Omental fat pad (tissue), 4 donors: ENCODE results near the gene PPAN. TPM values are rescaled to one million over a fixed set of nuclear protein-coding genes. Genes with fewer than 3 reads are reported as not detected.

ENCODE experiments used
- ATAC-seq: fragments of 150-250 bp; one replicate; pipeline ENCODE4 v1.9.1; 2016; ENCODE audit warnings: mild to moderate bottlenecking, moderate library complexity; ENCODE audit not compliant: low FRiP score
- DNase-seq: peaks from one replicate; pipeline ENCODE4 v3.0.0-alpha.2; 2019; ENCODE audit warnings: low spot score
- total RNA-seq, 4 donors: library from RNA; depleted of rRNA; stranded (reverse); fragments of >200 nt; gene quantifications; one replicate each; pipeline ENCODE4 v1.1.0, GENCODE V29; 2016
- TF ChIP-seq, protein P1 (sequence below), 3 donors: fragments of 450-650 bp; IDR thresholded peaks; one replicate each; pipeline ENCODE4 v1.5.1; 2016 to 2017; ENCODE audit warnings: antibody characterized with exemption in 3 of 3, mild to moderate bottlenecking in 3 of 3, moderate library complexity in 2 of 3

PPAN gene
- total RNA-seq, 4 donors from 2014 or later, result 25.0 to 79.7 (median 32.0) TPM

DNA sequence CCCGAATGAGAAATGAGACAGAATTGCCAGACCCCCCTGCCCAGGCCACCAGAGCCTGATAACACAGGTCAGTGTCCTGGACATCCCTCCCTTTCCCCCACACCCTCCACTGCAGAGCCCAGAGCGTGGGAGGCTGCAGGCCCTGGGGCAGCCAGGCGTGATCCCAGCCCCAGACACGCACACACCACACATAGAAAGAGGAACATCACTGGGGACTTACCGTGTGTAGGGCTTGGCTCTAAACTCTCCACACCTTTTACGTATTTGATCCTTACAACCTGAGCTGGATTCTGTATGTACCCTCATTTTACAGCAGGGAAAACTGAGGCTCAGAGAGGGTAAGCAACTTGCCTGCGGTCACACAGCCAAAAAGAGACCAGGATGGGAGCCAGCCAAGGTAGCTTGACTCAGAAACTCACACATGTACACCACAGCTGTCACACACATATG lies 3.4 kb upstream of the PPAN start:
- DNase-seq (no peak), ATAC-seq (no peak)
- TF ChIP-seq, protein P1, sequence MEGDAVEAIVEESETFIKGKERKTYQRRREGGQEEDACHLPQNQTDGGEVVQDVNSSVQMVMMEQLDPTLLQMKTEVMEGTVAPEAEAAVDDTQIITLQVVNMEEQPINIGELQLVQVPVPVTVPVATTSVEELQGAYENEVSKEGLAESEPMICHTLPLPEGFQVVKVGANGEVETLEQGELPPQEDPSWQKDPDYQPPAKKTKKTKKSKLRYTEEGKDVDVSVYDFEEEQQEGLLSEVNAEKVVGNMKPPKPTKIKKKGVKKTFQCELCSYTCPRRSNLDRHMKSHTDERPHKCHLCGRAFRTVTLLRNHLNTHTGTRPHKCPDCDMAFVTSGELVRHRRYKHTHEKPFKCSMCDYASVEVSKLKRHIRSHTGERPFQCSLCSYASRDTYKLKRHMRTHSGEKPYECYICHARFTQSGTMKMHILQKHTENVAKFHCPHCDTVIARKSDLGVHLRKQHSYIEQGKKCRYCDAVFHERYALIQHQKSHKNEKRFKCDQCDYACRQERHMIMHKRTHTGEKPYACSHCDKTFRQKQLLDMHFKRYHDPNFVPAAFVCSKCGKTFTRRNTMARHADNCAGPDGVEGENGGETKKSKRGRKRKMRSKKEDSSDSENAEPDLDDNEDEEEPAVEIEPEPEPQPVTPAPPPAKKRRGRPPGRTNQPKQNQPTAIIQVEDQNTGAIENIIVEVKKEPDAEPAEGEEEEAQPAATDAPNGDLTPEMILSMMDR (IDR thresholded peaks at IDR 0.05), result no peak

DNA sequence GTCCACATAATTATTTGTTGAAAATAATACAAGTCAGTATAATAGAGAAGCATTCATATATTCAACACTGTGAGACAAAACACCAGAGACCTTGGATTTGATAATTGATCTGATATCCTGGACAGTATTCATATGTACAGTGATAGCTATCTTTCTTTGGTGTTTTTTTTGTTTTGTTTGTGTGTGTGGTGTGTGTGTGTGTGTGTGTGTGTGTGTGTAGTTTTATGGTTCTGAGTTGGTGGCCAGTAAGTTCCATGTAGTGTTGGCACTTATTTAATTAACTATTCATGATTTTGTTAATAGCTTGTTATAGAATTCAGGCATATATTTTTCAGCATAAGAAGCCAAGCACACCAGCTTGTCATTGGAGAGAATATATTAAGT lies 2.0 kb upstream of the PPAN start:
- DNase-seq (no peak), ATAC-seq (no peak)
- TF ChIP-seq, protein P1 (IDR thresholded peaks at IDR 0.05), result no peak

DNA sequence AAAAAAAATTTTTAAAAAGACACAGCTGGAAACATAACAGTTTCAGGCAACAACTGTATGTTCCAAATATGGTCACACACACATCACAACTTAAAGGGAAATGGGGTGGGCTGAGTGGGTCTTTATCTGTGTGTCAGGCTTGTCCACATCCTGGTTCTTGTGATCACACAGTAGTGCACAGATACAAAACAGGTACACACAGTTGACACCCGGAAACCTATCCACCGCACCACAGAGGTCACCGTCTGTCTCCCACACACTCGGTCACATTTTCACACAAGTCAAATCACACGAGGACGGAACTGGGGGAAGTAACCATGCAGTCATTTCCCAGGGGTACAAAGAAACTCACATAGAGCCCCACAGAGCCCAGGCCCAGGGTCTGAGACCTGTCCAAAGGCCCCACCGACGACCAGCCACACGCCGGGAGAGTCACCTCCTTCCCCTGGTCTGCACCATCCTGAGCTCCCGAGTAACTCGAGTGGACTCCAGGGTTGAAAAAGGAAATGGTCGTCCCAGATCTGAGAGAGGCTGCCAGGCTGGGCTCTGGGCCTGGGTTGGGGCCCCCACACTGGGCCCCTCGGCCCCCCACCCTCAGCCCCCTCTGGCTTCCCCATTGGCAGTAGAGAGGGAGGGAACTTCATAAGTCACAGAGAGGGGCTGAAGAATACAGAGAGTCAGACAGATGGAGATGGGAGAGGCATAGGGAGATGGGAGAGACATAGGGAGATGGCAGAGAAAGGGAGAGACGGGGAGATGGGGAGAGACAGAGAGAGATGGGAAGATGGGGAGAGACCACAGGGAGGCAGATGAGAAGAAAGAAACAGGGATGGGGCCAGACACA lies 1.3 kb upstream of the PPAN start:
- ATAC-seq (no peak), DNase-seq (no peak)
- TF ChIP-seq, protein P1 (IDR thresholded peaks at IDR 0.05), result no peak

DNA sequence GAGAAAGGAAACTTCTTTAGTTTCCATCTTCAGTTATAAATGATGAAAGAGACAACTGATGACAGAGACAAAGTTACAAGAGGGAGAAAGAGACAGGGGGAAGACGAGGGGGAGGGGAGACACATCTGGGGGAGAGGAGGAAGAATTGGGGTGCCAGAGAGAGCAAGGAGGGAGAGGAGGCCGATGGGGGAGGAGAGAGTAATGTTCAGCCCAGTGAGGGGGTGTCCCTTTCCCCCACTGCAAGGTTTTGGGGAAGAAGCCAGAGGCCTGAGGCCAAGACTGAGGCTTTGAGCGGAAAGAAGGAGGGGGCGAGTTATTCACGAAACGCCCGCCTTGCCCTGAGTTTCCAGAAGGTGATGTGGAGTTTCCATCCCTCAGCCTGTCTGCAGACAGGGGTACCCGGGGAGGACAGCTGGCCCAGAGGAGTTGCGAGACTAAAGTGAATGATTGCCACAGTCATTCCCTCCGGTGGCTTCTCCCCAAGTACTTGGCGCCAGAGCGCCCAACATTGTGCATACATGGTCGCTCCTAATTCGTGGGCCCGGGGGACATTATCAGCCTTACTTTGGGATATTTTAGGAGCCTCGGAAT lies 558 bp upstream of the PPAN start:
- TF ChIP-seq, protein P1 (IDR thresholded peaks at IDR 0.05), result no peak
- no peak for ATAC-seq

DNA sequence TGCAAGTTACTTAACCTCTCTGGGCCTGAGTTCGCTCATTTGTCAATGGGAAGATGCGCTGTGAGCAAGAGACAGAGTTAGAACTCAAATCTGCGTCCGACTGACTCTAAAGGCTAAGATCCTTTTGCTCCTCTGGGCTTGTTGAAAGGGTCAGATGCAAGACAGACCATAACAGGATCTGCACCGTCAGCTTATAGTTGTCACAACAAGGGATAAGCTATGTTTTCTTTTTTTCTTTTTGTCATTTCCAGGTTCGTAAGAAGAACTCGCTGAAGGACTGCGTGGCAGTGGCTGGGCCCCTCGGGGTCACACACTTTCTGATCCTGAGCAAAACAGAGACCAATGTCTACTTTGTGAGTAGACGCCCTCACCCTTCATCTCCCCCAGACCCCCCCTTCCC lies 1.1 kb downstream of the PPAN start:
- TF ChIP-seq, protein P1 (IDR thresholded peaks at IDR 0.05), result no peak
- ATAC-seq (no peak), DNase-seq (no peak)

More for the DNA sequence above, 558 bp upstream of the PPAN start:
- no peak for DNase-seq

DNA sequence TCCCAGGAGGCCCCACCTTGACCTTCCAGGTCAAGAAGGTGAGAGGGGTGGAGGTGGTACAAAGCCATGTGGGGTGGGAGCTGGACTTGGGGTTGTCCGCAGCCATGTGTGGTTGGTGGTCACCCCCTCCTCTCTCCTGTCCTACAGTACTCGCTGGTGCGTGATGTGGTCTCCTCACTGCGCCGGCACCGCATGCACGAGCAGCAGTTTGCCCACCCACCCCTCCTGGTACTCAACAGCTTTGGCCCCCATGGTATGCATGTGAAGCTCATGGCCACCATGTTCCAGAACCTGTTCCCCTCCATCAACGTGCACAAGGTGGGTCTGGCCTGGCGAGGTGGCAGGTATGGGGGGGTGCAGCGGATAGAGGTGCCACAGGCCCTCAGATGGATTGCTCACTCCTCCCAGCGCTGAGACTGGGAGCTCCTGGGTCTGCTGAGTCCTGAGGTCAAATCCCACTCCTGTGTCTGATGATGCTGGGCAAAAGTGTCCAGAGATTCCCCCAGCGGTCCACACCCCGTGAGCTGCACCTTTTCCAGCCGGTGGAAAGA lies 1.7 kb downstream of the PPAN start:
- ATAC-seq (no peak), DNase-seq (no peak)
- TF ChIP-seq, protein P1 (IDR thresholded peaks at IDR 0.05), result no peak
